Prostate gland (tissue), 2 donors: Measurements from ENCODE around the gene HERC6. TPM values are rescaled to one million over a fixed set of nuclear protein-coding genes. Genes with fewer than 3 reads are reported as not detected.

ENCODE experiments used
- DNase-seq: peaks from one replicate; pipeline ENCODE4 v3.0.0-alpha.2; 2019; ENCODE audit warnings: low spot score
- H3K27ac ChIP-seq, 2 donors: fragments of 200-600 bp; sonication (generic); 2 replicates each; pipeline ENCODE4 v1.5.1; 2017 to 2019
- H3K27me3 ChIP-seq: fragments of 200-600 bp; sonication (generic); replicated peaks from 2 replicates; pipeline ENCODE4 v1.5.1; 2019; ENCODE audit not compliant: insufficient read depth
- H3K36me3 ChIP-seq, 2 donors: fragments of 200-600 bp; sonication (generic); 1 replicate in 1 of 2; 2 replicates in 1 of 2; pipeline versions ENCODE4 v1.5.1 to v1.8.1; 2017 to 2019
- H3K4me1 ChIP-seq: fragments of 200-600 bp; sonication (generic); replicated peaks from 2 replicates; pipeline ENCODE4 v1.5.1; 2019
- H3K4me3 ChIP-seq, 2 donors: fragments of 200-600 bp; sonication (generic); 2 replicates each; pipeline ENCODE4 v1.5.1; 2017 to 2019
- H3K9me3 ChIP-seq: fragments of 200-600 bp; sonication (generic); 2 replicates; pipeline ENCODE4 v1.5.1; 2017
- CTCF ChIP-seq, 4 experiments: fragments of 200-600 bp in 2 of 4; fragments of 450-650 bp in 2 of 4; sonication (generic) in 2 of 4; IDR thresholded peaks; 1 replicate in 3 of 4; 2 replicates in 1 of 4; pipeline ENCODE4 v1.5.1; 2016 to 2019; ENCODE audit warnings: antibody characterized with exemption in 4 of 4, mild to moderate bottlenecking in 2 of 4, moderate library complexity in 2 of 4
- POLR2A ChIP-seq: fragments of 450-650 bp; IDR thresholded peaks from one replicate; pipeline ENCODE4 v1.6.1; 2016; ENCODE audit warnings: antibody characterized with exemption, mild to moderate bottlenecking
- POLR2AphosphoS5 ChIP-seq: sonication (generic); formaldehyde crosslinking; IDR thresholded peaks from one replicate; pipeline ENCODE4 v1.6.1; 2017; ENCODE audit warnings: antibody characterized with exemption
- WGBS: methylation state at CpG from one replicate; pipeline ENCODE4 v1.1.5; 2018; 5-methylcytosine and 5-hydroxymethylcytosine counted together
- intact Hi-C: fragments of 100-400 bp; cut with DNase I; formaldehyde crosslinking; loops from one replicate; pipeline ENCODE4 v1.14.2; 2022
- total RNA-seq, 2 donors: library from RNA; depleted of rRNA; stranded (reverse); fragments of >200 nt; gene quantifications; one replicate each; pipeline ENCODE4 v1.1.0, GENCODE V29; 2016

HERC6 gene
- total RNA-seq, 2 donors from 2014 or later: 16.0 to 20.6 TPM

GRCh38 chr4:88391703-88392102 is 13.1 kb downstream of the HERC6 start:
- peaks cover 0 to 4% of the 10 kb centered on the region in 2 donors for H3K36me3 ChIP-seq
- H3K9me3 ChIP-seq: no peaks in the 10 kb centered on the region
- H3K4me1 ChIP-seq: no peaks in the 10 kb centered on the region
- no peak overlapping the region for H3K27ac ChIP-seq
- H3K4me3 ChIP-seq: no peak overlapping the region
- no peak for DNase-seq
- TF ChIP-seq CTCF (IDR thresholded peaks at IDR 0.05) (no peak), POLR2A (no peak), POLR2AphosphoS5 (no peak)
- H3K27me3 ChIP-seq: no peaks in the 10 kb centered on the region
- 75% methylated on average over 1 of the region's 1 CpG for WGBS
- intact Hi-C loops: no loop called here

- no peak for DNase-seq
- intact Hi-C loops: no loop called here
- Histone ChIP-seq H3K27me3 (no peaks in the 10 kb centered on the region), H3K27ac (no peak overlapping the region), H3K9me3 (no peaks in the 10 kb centered on the region), H3K36me3 (no peaks in the 10 kb centered on the region), H3K4me3 (no peak overlapping the region), H3K4me1 (no peaks in the 10 kb centered on the region)
- no peak for TF ChIP-seq POLR2A
- no peak for TF ChIP-seq POLR2AphosphoS5
- 92% methylated on average over 2 of the region's 2 CpGs for WGBS
Measured at GRCh38 chr4:88396681-88397080, 18.0 kb downstream of the HERC6 start.

GRCh38 chr4:88398381-88398780 is 19.7 kb downstream of the HERC6 start:
- Histone ChIP-seq H3K4me3 (no peak overlapping the region), H3K4me1 (no peaks in the 10 kb centered on the region), H3K27ac (no peak overlapping the region), H3K9me3 (no peaks in the 10 kb centered on the region), H3K36me3 (no peaks in the 10 kb centered on the region), H3K27me3 (no peaks in the 10 kb centered on the region)
- TF ChIP-seq CTCF (IDR thresholded peaks at IDR 0.05) (no peak), POLR2A (no peak), POLR2AphosphoS5 (no peak)
- DNase-seq: no peak
- intact Hi-C loops: no loop called here
- 64% methylated on average over 2 of the region's 2 CpGs for WGBS

- intact Hi-C loops: no loop called here
- no peaks in the 10 kb centered on the region for H3K4me1 ChIP-seq
- 97% methylated on average over 2 of the region's 2 CpGs for WGBS
- no peak overlapping the region for H3K27ac ChIP-seq
- no peaks in the 10 kb centered on the region for H3K9me3 ChIP-seq
- no peak for TF ChIP-seq CTCF (IDR thresholded peaks at IDR 0.05)
- no peak for TF ChIP-seq POLR2A
- no peak for TF ChIP-seq POLR2AphosphoS5
- H3K36me3 ChIP-seq: no peaks in the 10 kb centered on the region
- DNase-seq: no peak
- no peaks in the 10 kb centered on the region for H3K27me3 ChIP-seq
- no peak overlapping the region for H3K4me3 ChIP-seq
Measured at GRCh38 chr4:88409206-88409605, 30.6 kb downstream of the HERC6 start.

GRCh38 chr4:88409789-88410188 is 31.1 kb downstream of the HERC6 start:
- TF ChIP-seq CTCF (IDR thresholded peaks at IDR 0.05) (no peak), POLR2A (no peak), POLR2AphosphoS5 (no peak)
- WGBS: 100% methylated on average over 1 of the region's 1 CpG
- no peak for DNase-seq
- H3K4me1 ChIP-seq: no peaks in the 10 kb centered on the region
- intact Hi-C loops: no loop called here
- H3K27ac ChIP-seq: no peak overlapping the region
- H3K4me3 ChIP-seq: no peak overlapping the region
- no peaks in the 10 kb centered on the region for H3K9me3 ChIP-seq
- no peaks in the 10 kb centered on the region for H3K36me3 ChIP-seq
- no peaks in the 10 kb centered on the region for H3K27me3 ChIP-seq
